ENCODE data around the gene SYMPK.

Gene SYMPK

GRCh38 chr19:45882652-45883585 lies 20.0 kb upstream of the SYMPK start:
- H3K36me3 ChIP-seq (ENCODE audit: insufficient read depth, low read length), result no peaks in the 10 kb centered on the region
- H3K9me3 ChIP-seq (ENCODE audit: low read depth, low read length), result no peaks in the 10 kb centered on the region
- peak overlapping the region; percentile 55 for H3K9ac ChIP-seq (ENCODE audit: insufficient read length)
- peak; percentile 66 for DNase-seq (ENCODE audit: low read depth, low spot score)
- peak overlapping the region; percentile 82 for H3K4me3 ChIP-seq
- no peak overlapping the region for H3K27ac ChIP-seq
- no peak for TF ChIP-seq FOXP2 (optimal IDR thresholded peaks at IDR 0.05; ENCODE audit: control extremely low read depth, extremely low read length, insufficient read depth)
- TF ChIP-seq POLR2AphosphoS5 (IDR thresholded peaks at IDR 0.05; ENCODE audit: borderline replicate concordance, low read depth, low read length), result no peak; the same call in 1 of the 2 replicates
- no peak for TF ChIP-seq EZH2 (IDR thresholded peaks at IDR 0.05)

- TF ChIP-seq POLR2AphosphoS5 (IDR thresholded peaks at IDR 0.05; ENCODE audit: borderline replicate concordance, low read depth, low read length), result no peak; the same call in 1 of the 2 replicates
- no peak for TF ChIP-seq EZH2 (IDR thresholded peaks at IDR 0.05)
- TF ChIP-seq FOXP2 (optimal IDR thresholded peaks at IDR 0.05; ENCODE audit: control extremely low read depth, extremely low read length, insufficient read depth), result no peak
- no peak for DNase-seq (ENCODE audit: low read depth, low spot score)
- Histone ChIP-seq H3K27ac (no peak overlapping the region), H3K4me3 (no peak overlapping the region), H3K9me3 (ENCODE audit: low read depth, low read length) (no peaks in the 10 kb centered on the region), H3K36me3 (ENCODE audit: insufficient read depth, low read length) (no peaks in the 10 kb centered on the region), H3K9ac (ENCODE audit: insufficient read length) (no peak overlapping the region)
Observed at GRCh38 chr19:45881909-45882528, 19.1 kb upstream of the SYMPK start.

- no peaks in the 10 kb centered on the region for H3K36me3 ChIP-seq (ENCODE audit: insufficient read depth, low read length)
- TF ChIP-seq EZH2 (IDR thresholded peaks at IDR 0.05) (no peak), FOXP2 (optimal IDR thresholded peaks at IDR 0.05; ENCODE audit: control extremely low read depth, extremely low read length, insufficient read depth) (no peak), POLR2AphosphoS5 (IDR thresholded peaks at IDR 0.05; ENCODE audit: borderline replicate concordance, low read depth, low read length) (no peak)
- no peaks in the 10 kb centered on the region for H3K9me3 ChIP-seq (ENCODE audit: low read depth, low read length)
- no peak overlapping the region for H3K27ac ChIP-seq
- no peak overlapping the region for H3K9ac ChIP-seq (ENCODE audit: insufficient read length)
- no peak overlapping the region for H3K4me3 ChIP-seq
- DNase-seq (ENCODE audit: low read depth, low spot score), result no peak
Observed at GRCh38 chr19:45881082-45881908, 18.3 kb upstream of the SYMPK start.

- Histone ChIP-seq H3K36me3 (ENCODE audit: insufficient read depth, low read length) (no peaks in the 10 kb centered on the region), H3K27ac (no peak overlapping the region), H3K9me3 (ENCODE audit: low read depth, low read length) (no peaks in the 10 kb centered on the region), H3K9ac (ENCODE audit: insufficient read length) (no peak overlapping the region), H3K4me3 (no peak overlapping the region)
- TF ChIP-seq FOXP2 (optimal IDR thresholded peaks at IDR 0.05; ENCODE audit: control extremely low read depth, extremely low read length, insufficient read depth) (no peak), EZH2 (IDR thresholded peaks at IDR 0.05) (no peak), POLR2AphosphoS5 (IDR thresholded peaks at IDR 0.05; ENCODE audit: borderline replicate concordance, low read depth, low read length) (no peak)
- DNase-seq (ENCODE audit: low read depth, low spot score), result no peak
Observed at GRCh38 chr19:45879971-45880370, 17.0 kb upstream of the SYMPK start.

- no peak overlapping the region for H3K27ac ChIP-seq
- TF ChIP-seq EZH2 (IDR thresholded peaks at IDR 0.05) (no peak), FOXP2 (optimal IDR thresholded peaks at IDR 0.05; ENCODE audit: control extremely low read depth, extremely low read length, insufficient read depth) (no peak), POLR2AphosphoS5 (IDR thresholded peaks at IDR 0.05; ENCODE audit: borderline replicate concordance, low read depth, low read length) (no peak)
- no peak overlapping the region for H3K4me3 ChIP-seq
- H3K36me3 ChIP-seq (ENCODE audit: insufficient read depth, low read length), result no peaks in the 10 kb centered on the region
- H3K9ac ChIP-seq (ENCODE audit: insufficient read length), result no peak overlapping the region
- H3K9me3 ChIP-seq (ENCODE audit: low read depth, low read length), result no peaks in the 10 kb centered on the region
- no peak for DNase-seq (ENCODE audit: low read depth, low spot score)
Observed at GRCh38 chr19:45879055-45879454, 16.1 kb upstream of the SYMPK start.

DNA sequence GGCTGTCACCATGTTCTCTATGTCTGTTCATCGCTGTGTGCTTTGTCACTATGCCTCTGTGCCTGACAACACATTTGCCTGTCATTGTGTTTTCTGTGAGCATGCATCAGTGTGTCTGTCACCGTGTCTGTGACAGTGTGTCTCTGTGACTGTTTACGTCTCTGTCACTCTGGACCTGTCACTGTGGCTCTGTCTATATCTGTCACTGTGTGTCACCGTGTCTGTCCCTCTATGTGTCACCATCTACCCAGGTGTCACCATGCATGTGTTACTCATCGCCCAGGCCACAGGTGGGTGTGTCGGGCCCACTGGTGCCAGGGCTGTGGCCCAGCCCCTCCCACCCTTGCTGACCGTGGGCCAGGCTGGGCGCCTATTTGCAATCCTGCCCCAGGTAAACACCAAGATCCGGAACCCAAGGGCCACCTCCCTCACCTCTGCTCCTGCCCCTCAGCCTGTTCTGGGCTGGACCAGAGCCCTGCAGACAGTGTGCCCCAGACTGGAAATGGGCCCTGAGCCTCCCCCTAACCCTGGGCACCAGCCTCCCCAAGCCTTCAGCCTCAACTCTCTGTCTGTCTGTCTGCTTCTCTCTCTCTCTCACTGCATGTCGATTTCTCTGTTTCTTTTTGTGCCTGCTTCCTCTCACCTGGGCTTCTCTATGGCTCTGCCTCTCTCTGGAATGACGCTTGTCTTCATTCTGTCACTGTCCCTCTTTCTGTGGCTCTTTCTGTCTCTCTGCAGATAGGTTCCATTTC lies 15.3 kb upstream of the SYMPK start:
- TF ChIP-seq EZH2 (IDR thresholded peaks at IDR 0.05) (no peak), POLR2AphosphoS5 (IDR thresholded peaks at IDR 0.05; ENCODE audit: borderline replicate concordance, low read depth, low read length) (no peak), FOXP2 (optimal IDR thresholded peaks at IDR 0.05; ENCODE audit: control extremely low read depth, extremely low read length, insufficient read depth) (no peak)
- H3K9me3 ChIP-seq (ENCODE audit: low read depth, low read length), result no peaks in the 10 kb centered on the region
- no peaks in the 10 kb centered on the region for H3K36me3 ChIP-seq (ENCODE audit: insufficient read depth, low read length)
- no peak for DNase-seq (ENCODE audit: low read depth, low spot score)
- H3K27ac ChIP-seq, result no peak overlapping the region
- no peak overlapping the region for H3K9ac ChIP-seq (ENCODE audit: insufficient read length)
- H3K4me3 ChIP-seq, result no peak overlapping the region

DNA sequence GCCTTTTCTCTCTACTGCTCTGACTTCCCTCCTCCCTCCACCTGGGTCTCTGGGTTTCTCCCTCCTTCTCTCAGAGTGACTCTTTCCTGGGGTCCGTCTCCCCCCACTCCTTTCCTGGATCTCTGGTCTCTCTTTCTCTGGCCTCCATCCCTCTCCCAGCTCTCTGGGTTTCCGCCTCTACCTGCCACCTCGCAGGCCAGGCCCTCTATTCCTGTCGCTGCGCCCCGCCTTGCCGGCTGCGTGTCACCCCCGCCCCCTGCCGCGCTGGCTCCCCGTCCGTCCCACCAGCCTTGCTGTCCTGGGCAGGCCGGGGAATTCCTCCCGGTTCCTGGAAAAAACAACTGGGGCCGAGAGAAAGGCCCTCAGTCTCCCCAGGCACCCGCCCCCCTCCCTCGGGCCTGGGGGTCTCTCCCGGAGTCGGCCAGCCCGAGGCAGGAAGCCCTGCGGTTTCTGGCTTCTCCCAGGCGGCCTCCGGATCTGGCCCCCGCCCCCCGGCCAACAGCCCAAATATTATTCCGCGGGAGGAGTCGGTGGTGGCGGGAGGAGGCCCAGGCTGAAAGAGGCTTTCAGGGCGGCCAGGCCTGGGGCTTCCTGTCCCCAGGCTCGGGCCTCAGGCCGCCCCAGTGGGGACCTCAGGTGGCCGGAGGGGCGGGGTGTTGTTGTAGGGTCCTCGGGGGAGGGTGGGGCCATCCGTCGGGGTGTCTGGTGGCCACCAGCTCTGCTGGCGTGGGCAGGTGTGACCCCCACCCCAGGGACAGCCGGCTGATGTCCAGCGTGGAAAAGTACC lies 13.7 kb upstream of the SYMPK start:
- no peak overlapping the region for H3K27ac ChIP-seq
- no peaks in the 10 kb centered on the region for H3K36me3 ChIP-seq (ENCODE audit: insufficient read depth, low read length)
- no peaks in the 10 kb centered on the region for H3K9me3 ChIP-seq (ENCODE audit: low read depth, low read length)
- no peak overlapping the region for H3K9ac ChIP-seq (ENCODE audit: insufficient read length)
- H3K4me3 ChIP-seq, result no peak overlapping the region
- DNase-seq (ENCODE audit: low read depth, low spot score), result no peak
- TF ChIP-seq POLR2AphosphoS5 (IDR thresholded peaks at IDR 0.05; ENCODE audit: borderline replicate concordance, low read depth, low read length), result no peak
- no peak for TF ChIP-seq FOXP2 (optimal IDR thresholded peaks at IDR 0.05; ENCODE audit: control extremely low read depth, extremely low read length, insufficient read depth)
- no peak for TF ChIP-seq EZH2 (IDR thresholded peaks at IDR 0.05)

Measured in SK-N-MC (cell line).